ENCODE results near the gene RAVER1.

DNA sequence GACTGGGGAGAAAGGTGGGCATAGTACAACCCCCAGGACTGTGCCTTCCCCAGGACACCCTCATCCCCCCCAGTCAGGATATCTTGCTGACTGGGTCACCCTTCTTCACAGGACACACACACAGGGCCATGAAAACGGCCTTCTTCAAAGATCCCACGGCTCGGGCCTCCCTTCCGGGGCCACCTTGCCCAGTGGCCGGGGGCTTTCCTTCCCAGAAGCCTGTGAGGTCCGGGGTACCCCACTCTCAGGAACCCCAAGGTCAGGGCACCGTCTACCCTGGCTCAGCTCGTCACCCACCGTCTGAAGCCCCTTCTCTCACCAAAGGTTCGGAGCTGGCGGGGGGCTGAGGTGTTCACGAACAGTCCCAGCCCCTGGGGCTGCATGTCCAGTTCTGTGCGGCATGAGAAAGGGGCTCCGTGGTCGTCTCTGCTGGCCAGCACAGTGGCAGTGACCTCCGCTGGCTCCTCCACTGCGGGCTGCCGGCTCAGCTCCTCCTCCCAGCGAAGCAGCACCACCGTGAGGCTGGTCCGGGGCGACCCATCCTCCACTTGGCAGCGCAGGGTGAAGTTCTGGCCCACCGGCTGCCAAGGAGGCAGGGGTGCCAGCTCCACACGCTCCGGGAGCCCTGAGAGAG lies 2.1 kb upstream of the RAVER1 start:
- TF ChIP-seq, protein P1, sequence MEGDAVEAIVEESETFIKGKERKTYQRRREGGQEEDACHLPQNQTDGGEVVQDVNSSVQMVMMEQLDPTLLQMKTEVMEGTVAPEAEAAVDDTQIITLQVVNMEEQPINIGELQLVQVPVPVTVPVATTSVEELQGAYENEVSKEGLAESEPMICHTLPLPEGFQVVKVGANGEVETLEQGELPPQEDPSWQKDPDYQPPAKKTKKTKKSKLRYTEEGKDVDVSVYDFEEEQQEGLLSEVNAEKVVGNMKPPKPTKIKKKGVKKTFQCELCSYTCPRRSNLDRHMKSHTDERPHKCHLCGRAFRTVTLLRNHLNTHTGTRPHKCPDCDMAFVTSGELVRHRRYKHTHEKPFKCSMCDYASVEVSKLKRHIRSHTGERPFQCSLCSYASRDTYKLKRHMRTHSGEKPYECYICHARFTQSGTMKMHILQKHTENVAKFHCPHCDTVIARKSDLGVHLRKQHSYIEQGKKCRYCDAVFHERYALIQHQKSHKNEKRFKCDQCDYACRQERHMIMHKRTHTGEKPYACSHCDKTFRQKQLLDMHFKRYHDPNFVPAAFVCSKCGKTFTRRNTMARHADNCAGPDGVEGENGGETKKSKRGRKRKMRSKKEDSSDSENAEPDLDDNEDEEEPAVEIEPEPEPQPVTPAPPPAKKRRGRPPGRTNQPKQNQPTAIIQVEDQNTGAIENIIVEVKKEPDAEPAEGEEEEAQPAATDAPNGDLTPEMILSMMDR (IDR thresholded peaks at IDR 0.05), result no peak
- TF ChIP-seq EP300 (IDR thresholded peaks at IDR 0.05), result no peak
- no peak for TF ChIP-seq POLR2A (IDR thresholded peaks at IDR 0.05)
- TF ChIP-seq POLR2AphosphoS5 (IDR thresholded peaks at IDR 0.05), result no peak

All from gastroesophageal sphincter (tissue), 3 donors.